ENCODE data around the gene KCNN3.

The KCNN3 gene

DNA sequence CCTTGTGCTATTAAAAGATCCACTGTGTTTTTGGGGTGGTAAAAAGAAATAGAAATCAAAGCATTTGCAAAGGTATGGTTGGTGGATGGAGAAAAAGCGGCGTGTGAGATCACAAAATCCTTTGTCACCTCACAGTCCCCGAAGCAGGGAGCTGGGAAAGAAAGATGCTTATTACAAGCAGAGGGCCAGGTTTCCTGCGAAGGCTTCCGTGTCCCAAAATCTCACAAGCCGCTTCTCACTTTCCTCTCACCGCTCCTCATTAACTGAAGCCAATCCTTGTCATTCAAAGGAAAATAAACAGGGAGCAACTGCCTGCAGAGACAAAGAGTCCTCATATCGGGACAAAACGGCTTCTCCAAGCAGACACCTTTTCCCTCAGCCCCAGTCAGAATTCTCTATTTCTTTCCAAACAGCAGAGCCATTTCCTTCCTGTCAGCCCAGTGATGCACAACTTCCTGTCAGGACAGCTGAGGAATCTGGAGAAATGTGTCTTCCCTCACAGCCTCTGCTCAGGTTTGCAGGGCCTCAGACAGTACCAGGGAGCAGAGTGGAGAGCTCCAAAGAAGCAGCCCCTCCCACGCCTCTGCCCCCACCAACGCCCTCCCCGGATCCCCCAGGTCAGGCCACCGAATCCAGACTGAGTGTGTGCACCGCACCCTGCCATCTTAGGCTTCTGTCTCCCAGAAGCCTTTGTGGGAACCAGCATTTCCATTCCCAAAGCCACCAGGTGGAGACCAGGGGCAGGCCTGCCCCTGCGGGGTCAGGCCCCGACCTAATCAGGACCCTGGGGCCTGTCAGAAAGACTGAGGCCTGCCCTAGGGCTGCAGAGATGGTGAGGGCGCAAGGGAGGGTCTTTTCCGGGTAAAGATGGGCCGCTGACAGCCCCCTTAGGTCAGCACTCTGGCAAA is 29.6 kb downstream of the KCNN3 start:
- DNase-seq (ENCODE audit: low read depth): no peak

DNA sequence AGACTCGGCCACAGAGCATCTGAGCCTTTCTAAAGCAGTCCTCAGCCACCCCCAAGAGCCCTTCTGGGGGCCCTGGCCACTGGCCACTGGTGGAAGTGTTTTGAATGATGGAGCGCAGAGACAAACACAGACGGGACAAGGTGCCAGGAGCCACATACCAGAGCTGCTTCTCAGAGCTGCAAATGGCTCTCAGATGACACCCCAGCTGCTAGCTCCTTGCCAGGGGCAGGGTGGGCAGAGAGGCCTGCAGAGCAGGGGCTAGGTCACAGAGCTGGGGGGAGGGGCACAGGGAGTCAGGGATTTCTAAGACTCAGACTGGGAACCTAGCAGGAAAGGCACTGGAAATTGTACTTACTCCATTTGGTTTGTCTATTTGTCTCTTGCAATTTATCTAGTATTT is 30.4 kb downstream of the KCNN3 start:
- DNase-seq (ENCODE audit: low read depth): no peak

DNA sequence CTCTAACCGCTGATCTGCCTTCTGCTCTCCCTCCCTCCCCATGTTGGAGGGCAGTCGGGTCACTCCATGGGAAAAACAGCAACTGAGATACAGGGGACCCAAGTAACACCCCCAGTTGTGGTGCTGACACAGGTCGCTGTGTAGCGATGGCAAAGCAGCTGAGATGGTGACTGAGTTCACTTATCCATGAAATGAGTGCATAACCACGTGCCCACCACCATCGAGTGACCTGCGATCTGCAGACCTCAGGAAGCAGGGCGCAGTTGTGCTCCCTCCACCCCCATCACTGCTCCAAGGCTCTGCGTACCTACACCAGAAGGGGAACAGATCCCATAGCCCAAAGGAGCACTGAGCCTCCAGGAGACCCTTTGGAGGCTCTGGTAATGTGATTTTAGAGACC is 31.1 kb downstream of the KCNN3 start:
- DNase-seq (ENCODE audit: low read depth): no peak

DNA sequence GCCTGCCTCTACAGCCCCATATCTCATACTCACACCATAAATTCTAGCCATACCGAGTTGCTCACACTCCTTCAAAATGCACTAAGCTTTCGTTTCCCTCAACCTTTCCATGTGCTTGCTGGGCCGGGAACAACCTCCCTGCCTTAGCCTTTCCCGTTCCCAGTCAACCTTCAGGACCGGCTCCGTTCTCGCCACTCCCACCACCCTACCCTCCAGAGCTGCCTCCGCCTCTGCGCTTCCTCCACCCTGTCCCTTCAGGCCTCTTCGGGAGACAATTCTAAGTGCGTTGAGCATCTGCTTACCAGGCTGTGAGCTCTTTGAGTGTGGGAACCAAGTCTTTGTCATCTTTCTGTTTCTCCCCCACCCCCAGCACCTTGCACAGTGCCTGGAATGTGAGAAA is 31.6 kb downstream of the KCNN3 start:
- DNase-seq (ENCODE audit: low read depth): no peak

DNA sequence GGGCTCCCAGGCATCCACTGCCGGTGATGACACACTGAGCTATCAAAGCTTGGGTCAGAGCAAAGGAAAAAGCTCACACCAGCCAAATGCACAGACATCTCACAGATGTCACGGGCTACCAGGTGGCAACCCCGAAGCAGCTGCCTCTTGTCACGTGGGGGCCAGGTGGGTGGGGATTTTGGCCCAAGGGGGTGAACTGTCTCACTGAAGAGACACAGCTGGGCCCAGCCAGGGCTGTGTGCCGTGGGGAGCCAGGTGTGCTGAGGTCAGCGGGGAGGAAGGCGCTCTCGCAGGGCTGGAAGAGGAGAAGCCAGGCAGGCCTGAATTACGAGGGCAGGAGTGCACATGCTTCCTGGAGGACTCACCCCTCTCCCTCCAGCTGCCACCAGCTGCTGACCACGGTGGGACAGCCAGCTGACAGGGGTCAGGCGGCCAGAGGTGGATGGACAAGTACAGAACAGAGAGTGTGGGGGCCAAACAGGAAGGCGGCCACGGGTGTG is 32.4 kb downstream of the KCNN3 start:
- no peak for DNase-seq (ENCODE audit: low read depth)

DNA sequence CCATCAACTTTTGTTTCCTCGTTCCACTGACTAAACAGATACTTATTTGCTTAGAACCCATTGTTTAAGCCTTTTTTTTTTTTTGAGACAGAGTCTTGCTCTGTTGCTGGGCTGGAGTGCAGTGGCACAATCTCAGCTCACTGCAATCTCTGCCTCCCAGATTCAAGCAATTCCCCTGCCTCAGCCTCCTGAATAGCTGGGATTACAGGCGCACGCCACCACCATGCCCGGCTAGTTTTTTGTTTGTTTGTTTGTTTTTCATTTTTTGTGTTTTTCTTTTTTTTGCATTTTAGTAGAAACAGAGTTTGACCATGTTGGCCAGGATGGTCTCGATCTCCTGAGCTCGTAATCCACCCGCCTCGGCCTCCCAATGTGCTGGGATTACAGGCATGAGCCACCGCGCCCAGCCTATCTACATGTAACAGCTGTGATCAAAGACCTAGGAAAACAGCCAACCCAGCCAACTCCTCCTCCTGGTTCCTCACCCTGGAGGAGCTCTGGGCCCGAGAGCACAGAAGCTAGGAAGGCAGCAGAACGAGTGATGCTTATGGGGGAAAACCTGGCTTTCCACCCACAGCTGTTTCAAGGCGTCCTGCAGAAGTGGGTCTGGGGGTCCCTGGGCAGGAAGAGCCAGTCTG is 32.9 kb downstream of the KCNN3 start:
- DNase-seq (ENCODE audit: low read depth): no peak

DNA sequence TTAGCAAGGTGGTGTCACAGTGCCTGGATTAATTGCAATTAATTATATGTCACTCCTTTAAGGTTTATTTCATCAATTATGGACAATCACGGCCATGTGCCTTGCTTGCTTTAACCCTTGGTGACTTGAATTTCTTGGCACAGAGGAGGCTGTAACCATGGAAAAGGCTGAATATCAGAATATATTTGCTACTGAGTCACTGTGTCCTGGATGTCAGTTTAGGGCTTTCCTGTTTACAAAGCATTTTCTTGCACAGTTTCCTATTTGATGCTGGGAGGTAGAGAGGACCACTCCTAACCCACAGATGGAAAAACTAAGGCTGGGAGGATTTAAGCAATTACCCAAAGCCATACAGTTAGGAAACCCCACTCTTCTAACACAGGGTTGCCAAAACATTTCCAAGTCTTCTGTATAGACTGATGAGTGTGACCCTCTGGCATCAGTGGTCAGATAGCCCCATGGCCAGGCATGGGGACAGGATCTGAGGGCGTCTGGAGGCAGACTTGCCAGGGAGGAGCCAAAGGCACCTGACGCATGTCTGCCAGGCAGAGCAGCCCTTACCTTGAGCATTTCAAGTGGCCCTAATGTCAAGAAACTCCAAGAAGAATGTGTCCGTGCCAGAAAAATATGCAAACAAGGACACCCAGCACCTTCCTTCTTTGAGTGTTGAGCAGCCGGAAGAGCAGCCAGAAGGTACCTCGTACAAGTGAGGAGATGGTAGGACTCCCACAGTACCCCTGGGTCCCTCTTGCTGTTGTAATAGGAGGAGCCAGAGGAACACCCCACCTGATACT is 34.4 kb downstream of the KCNN3 start:
- no peak for DNase-seq (ENCODE audit: low read depth)

DNA sequence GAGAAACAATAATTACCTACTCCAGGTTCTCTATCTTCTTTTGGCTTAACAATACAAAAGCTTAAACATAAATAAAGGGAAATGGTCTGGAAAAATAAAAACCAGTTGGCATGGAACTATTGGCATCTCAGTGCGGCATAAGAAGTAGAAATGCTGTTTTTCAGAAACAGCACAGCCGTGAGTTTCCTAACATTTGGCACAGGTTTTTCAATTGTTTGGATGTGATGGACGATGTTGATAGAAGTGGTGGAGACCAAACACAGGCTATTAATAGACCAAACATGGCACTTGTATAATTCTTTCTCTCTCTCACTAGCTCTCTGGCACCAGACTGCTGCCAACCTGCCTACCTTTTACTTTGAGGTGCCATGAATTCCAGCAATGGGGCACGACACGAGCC is 36.2 kb downstream of the KCNN3 start:
- no peak for DNase-seq (ENCODE audit: low read depth)

DNA sequence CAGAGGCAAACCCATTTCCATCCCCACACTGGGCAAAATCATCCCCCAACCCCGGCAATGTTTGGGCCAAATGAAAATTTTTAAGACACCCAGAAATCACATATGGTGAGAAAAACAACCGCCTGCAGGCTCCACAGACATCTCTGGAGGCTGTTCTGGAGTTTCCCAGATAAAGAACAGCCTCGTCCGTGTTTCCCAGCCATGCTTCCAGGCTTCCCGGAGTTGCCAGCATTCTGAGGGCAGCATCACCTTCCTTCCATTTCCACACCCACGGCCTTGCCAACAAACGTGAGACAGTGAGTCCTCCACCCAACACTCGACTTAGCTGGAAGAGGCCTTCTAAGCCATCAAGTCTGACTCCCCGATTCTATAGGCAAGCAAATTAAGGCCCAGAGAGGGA is 36.9 kb downstream of the KCNN3 start:
- no peak for DNase-seq (ENCODE audit: low read depth)

DNA sequence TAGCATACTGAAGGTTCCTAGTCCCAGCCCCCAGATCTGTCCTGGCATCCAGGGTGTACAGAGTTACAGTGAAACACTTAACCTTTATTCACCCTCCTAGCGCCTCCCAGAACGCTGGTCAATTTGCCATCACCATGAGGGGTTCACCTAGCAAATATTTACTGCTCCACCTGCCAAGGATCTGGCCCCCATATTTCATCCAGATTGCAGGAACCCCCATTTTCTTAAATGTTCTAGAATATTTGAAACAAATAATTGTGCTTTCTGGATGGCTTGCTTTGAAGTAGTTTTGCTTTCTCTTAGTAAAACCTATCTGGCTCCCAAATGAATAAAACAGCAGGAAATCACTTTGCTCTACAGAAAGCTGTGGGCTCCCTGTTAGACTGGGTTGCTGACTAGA is 37.7 kb downstream of the KCNN3 start:
- DNase-seq (ENCODE audit: low read depth): no peak

DNA sequence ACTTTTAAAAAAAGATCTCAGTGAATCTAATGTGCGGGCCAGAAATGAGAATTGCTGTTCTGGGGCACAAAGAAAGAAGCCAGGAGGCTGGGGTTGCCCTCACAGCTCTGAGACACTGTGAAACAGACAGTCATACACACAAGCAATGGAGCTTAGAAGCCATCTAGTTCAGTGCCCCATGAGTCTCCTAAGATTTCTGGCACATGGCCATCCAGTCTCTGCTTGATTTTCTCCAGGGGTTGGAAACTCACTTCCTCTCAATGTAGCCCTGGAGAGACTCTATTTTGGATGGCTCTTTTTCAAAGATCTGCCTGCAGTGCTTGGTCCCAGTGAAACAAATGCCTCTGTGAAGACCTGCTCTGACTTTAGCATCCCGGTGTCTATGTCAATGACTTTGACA is 38.6 kb downstream of the KCNN3 start:
- DNase-seq (ENCODE audit: low read depth): no peak

DNA sequence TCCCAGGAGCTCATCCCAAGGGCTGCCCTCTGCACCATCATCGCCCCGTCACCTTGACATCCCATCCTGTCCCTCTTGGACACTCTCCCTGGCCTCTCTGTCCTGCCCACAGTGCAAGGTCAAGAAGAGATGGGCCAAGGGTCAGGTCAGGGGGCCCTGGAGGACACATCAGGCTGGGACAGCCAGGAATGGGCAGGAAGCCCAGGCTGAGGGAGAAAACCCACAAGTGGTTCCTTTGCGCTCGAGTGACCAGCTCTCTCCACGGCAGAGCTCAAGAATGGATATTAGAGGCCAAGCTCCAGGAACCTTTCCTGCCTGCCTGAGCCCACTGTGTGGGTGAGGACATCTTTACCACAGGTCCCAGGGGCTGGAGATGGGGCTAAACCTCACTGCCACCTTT is 41.0 kb downstream of the KCNN3 start:
- DNase-seq (ENCODE audit: low read depth): no peak

DNA sequence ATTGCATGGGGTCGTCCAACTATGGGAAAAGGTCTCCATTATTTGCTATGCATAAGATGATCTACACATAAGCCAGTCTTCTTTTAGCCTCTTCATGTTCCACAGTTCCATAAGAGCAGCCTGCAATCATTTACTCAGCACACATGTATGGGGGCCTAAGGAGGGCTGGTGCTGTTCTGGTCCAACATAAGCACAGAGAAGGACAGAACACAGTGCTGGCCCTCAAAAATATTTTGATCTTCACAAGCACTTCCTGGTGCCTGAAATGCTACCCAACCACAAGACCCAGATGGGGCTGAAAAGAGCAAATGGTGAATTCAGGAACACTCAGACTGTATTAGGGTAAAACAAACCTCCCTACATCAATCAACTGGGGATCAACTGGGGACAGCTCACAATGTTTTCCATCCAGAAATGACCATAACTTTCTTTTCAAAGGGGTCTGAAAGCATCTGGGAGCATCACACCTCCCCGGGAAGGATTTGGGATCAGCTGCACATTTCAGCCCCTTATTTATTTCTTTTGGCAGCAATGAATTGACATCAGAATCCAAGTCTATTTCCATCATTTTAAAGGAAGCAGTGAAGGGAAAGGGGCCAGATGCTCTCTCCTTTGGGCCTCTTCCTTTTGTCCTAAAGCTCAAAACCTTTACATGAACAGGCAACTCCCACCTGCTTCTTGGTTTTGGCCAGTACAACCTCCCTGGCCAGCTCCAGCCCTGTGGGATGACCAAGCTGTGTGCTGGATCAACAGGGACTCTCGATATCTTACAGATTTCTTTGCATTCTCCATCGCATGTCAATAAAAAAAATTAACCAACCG is 45.7 kb downstream of the KCNN3 start:
- DNase-seq (ENCODE audit: low read depth): no peak

DNA sequence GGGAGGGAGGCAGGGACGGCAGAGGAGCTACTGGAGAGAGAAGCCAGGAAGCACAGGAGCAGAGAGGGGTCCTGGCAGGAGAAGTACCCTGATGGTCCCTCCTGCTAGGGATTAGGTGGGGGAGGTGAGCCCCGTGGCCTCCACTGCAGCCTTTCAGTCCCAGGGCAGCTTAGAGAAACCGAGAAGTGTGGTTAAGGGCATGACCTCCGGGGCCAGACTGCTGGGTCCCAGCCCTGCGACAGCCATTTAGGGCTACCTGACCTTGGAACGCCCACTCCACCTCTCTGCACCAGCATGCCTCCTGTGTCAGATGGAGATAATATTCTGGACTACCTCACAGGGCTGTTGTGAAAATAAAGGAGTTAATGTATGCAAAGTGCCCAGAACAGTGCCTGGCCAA is 47.4 kb downstream of the KCNN3 start:
- DNase-seq (ENCODE audit: low read depth): no peak

DNA sequence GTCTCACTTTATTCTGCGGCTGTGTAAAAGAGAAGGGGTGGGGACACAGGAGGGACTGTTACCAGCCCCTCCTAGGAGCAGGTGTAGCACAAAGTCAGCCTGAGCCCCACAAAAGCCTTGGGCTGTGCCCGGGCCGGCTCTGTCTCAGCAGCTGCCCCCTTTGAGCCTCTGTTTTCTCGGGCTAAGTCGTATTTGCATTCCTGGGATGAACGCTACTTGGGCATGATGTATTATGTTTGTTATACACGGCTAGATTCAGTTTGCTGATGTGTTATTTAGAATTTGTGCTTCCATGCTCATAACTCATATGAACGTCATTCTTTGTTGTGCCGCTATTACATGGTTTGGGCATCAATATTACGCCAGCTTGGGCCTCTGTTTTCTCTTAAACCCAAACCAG is 47.8 kb downstream of the KCNN3 start:
- DNase-seq (ENCODE audit: low read depth): no peak

DNA sequence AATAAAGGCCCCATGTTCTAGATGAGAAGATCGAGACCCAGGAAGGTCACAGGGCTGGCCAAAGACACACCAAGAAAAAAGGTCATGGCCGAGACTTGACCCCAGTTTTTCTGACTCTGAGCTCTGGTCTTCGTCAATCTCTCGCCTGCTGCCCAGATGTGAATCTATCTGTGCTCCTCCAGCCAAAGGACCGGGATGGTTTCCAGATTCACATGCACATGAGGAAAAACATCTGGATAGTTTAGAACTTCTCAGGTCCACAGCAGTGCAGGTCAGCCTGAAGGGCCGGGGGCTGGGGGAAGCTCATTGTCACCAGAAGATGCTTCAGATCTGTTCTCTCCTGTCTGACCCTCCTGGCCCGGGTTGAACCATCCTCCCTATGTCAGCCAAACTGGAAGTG is 49.0 kb downstream of the KCNN3 start:
- no peak for DNase-seq (ENCODE audit: low read depth)

DNA sequence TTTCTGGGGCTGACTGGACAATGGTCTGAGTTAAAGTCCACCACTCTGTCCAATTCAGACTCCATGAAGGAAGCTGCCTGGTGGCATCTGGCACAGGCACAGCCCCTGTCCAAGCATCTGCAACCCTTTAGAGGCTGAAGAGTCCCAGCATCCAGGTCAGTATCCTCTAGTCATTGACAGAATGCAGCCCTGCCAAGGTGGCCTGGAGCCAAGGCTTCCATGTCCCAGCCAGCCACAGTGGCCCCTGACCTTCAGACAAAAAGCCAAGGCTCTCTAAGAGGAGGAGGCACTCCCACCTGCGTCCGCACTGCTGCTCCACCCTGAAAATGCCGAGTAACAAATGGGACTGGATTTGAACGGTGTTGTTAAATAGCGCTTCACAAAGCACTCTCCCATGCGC is 49.4 kb downstream of the KCNN3 start:
- no peak for DNase-seq (ENCODE audit: low read depth)

DNA sequence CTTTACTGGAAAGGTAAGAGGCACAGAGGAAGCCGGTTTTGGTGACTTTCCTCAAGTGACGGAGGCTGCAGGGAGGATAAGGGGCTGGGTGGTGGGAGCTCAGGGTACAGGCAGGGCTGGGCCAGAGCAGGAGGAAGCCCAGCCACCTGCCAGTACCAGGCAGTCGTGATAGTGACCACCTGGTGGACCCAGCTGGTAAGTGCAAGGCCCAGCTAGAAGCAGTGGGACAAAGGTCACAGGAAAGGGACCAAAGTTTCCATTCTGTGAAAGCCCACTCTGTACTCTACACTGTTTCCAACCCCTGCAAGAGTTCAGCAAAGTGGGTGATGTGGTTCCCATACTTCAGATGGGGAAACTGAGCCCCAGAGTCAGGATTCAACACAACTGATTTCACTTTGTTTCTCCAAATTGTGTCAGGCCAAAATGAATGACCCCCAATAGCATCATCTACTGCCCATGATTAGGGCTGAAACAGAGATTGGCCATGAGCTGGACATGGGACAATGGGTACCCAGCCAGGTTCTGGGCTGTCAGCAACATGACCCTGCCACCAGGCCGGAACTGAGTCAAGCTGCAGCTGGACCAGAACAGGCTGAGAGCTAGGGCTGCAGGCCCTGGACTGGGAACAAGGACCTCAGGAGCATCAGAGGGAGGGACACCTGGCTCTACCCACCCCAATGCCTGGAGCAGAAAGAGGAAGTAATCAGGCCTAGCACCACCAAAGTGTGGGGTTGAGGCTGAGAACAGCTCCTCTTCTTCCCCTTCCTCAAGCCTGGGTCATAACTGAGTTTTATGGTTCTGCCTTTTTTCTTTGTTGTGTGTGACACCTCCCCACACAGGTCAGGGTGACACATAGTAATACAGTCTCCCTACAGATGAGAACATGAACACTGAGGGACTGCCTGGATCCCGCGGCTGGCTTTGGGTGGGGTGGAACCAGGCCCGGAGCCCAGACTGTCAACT is 50.2 kb downstream of the KCNN3 start:
- DNase-seq (ENCODE audit: low read depth): no peak

DNA sequence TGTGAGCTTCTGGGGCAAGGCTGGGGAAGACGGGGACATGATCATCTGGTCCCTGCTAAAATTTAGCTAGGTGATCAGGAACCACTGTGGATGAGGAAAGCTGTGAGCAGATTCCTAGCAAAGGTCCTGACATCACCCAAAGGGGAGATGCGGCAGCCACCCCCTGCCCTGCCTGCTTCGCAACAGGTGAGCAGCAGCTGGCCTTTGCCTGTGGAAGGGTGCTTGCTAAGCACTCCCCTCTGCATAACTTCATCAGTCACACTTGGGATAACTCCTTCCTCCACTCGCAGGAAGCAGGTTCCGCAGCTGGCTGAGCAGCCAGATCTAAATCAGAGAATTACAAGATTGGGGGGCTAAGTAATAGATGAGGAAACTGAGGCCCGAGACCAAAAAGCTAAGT is 51.2 kb downstream of the KCNN3 start:
- no peak for DNase-seq (ENCODE audit: low read depth)

DNA sequence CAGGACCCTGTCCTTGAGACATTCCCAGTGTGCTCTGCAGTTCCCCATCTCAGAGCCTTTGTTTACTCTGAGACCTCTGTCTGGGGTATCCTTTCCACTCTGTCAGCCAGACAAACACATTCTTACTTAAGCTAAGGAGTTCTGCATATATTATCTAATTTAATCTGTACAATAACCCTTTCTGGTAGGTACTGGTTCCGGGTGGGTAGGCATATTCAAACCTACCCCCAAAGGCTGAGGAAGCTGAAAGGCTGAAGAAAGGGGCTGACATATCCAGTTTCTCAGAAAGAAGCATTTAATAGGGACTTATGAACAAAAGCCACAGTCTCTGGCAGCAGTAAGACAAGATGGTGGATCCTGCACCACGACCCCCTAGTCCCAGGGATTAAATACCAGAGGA is 53.1 kb downstream of the KCNN3 start:
- no peak for DNase-seq (ENCODE audit: low read depth)

DNA sequence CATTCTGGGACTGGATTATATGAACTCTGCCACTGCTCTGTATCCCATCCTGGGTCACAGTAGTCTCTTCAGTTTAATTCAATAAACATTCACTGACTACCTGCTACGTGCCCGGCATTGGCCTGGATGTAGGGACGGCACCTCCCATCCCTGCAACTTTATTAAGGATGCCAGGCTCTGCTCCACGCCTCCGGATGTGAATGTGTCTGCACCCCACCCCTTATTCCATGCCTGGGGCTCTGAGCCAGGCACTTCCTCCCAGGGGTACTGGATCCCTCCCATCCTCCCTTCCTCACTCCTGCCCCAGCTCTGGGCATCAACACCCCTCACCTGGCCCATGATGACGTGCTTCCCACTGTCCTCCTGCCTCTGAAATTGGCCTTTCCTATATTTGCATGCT is 53.7 kb downstream of the KCNN3 start:
- DNase-seq (ENCODE audit: low read depth): no peak
